Superior temporal gyrus (tissue), 1 donor: ENCODE data around the gene TSSC4.

ENCODE experiments used
- DNase-seq: peaks from one replicate; pipeline ENCODE4 v3.0.0-alpha.2; 2016; ENCODE audit errors: extremely low spot score

The TSSC4 gene

GRCh38 chr11:2369320-2369719, 31.2 kb upstream of the TSSC4 start:
- no peak for DNase-seq

- DNase-seq: no peak
Observed at GRCh38 chr11:2369896-2370295, 30.7 kb upstream of the TSSC4 start.

GRCh38 chr11:2374456-2375201, 25.9 kb upstream of the TSSC4 start:
- DNase-seq: no peak

DNA sequence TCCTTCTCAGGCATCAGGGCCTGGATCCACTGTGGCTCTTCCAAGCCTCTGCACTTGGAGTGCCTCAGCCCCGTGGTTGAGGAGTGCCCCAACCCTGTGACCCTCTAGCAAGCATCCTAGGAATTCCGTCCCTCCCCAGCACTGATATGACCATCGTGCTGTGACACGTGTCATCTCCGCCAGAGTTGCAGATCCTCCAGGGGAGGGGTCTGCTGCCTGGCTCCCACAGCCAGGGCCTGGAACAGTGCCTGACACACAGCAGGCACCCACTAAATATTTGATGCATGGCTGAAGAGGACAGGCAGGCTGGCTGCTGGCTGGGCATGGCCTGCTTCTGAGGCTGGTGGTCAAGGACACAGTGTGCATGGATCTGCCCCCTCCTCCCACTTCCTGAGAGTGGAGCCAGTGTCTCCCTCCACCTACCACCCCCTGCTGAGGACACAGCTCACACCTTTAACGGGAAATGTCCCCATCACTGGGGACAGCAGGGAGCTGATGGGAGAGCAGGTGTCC, 25.2 kb upstream of the TSSC4 start:
- DNase-seq: no peak

DNA sequence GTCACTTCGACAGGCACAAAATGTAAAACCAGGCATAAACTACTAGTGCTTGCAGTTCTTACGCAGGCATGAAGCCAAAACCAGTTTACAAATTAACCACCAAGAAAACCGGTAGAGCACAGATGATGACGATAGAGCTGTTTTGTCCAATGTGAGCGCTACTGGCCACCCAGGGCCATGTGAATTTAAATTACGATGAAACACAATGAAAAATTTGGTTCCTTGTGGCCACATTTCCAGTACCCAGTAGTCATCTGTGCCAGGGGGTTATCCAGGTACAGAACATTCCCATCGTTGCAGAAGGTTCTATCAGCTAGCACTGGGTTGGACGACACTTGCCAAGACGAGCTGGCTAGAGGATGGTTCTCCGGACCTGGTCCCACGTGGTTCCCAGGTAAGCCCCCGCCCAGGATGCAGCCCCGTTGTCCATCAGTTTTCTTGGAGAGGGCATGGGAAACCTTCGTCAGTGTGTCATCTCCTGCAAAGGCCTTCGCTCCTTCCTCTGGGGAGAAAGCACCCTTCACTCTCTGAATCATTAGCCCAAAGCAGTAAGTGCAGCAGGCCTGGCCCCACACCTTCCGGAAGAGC, 24.5 kb upstream of the TSSC4 start:
- DNase-seq: no peak

- peak; percentile 40 for DNase-seq
Observed at GRCh38 chr11:2376751-2377451, 23.6 kb upstream of the TSSC4 start, which contains the start of gene CD81. Gene CD81, plus strand, starts transcription at chr11:2377310. Its CDS starts 240 bp downstream, at chr11:2377550.

DNA sequence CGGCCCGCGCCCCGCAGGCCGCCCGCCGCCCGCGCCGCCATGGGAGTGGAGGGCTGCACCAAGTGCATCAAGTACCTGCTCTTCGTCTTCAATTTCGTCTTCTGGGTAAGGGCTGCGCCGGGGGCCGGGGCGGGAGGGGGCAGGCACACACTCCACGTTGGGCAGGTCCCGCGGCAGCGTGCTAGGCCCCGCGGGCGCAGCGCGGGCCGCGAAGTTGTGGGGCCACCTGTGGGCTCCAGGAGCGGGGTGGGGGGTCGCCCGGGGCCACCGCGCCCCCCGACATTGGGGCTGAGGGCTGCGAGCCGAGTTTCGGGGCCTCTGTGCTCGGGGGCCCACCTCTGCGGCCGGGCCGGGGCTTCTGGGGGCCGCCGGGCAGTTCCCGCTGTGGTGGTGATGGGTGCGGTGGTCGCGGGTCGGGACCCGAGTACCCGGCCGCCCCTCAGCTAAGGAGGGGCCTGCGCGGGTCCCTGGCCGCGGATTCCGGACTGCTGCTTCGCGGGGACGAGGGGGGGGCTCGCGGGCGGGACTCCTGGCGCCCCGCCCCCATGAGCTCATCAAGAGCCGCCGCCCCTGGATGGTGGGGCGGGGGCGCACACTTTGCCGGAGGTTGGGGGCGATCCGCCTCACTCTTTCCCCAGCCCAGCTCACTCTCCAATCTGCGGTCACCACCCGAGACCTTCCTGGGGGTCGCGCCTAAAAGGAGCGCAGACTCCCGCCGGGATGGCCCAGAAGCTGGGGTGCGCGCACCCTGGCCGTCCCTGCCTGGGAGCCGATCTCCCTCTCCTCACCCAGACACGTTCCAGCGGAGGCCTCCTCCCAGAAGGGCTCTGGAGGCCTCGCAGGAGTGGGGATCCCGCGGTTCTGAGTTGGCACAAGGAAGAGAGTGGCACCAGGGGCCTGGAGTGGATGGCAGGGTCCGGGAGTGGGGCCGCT, 22.8 kb upstream of the TSSC4 start:
- peak; percentile 28 for DNase-seq

DNA sequence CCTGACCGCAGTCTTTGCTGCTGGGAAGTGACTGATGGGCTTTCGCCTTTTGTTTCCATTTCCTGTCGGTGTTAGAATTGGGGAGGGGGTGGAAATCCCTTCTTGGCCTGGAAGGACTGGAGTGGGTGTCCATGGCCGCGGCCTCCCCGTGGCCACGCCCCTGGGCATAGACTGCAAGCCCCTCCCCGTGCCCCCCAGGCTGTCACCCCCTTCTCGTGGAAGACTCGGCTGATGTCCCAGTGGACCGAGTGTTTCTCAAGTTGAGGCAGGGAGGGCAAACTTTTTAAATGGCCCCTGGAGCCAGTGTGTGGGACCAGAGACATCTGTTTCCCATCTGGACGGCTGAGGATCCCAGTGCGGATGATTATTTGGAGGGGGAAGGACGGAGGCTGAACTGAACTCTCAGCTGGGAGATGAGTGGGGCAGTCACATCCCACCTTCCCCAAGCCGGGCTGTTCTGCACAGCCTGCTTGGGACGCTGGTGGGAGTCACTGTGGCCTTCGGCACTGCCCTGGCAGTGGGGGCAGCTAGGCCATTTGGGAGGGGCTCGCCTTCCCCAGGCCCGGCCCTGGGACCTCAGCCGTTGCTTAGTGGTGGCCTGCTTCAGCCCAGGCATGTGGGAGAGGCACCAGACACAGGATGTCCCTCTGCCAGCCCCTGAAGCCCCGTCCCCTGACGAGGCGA, 21.9 kb upstream of the TSSC4 start:
- no peak for DNase-seq

DNA sequence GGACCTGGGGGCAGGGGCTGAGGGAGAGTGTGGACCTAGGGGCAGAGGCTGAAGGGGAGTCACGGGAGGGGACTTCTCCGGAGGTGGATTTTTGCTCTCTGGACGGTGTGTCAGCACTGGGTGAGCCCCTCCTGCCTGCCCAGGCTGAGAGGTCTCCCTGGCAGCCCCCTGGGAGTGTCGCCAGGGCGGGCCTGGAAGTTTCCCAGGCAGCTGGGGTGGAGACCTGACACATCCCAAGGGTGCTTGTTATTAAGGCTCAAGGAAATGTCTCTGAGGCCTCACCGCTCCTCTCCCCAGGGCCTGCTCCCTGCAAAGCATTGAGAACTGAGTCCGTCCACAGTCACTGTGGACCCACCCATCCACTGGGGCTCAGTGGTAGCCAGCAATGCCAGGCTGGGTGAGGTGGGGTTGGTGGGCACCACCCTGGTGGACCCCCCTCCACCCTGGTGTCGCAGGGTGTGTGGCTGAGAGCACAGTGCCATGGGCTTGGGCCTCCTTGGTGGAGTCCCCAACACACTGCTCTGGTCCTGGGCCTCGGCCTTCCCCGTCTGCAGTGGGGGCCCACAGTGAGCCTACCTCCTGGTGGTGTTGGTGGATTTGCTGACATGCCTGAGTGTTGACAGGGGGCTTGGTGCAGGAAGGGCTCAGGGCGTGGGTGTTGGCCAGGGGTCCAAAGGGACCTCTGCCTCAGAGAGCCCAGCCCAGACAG, 20.9 kb upstream of the TSSC4 start:
- no peak for DNase-seq

GRCh38 chr11:2380396-2380795, 20.2 kb upstream of the TSSC4 start:
- no peak for DNase-seq

- peak; percentile 26 for DNase-seq
Observed at GRCh38 chr11:2380807-2381350, 19.7 kb upstream of the TSSC4 start.

DNA sequence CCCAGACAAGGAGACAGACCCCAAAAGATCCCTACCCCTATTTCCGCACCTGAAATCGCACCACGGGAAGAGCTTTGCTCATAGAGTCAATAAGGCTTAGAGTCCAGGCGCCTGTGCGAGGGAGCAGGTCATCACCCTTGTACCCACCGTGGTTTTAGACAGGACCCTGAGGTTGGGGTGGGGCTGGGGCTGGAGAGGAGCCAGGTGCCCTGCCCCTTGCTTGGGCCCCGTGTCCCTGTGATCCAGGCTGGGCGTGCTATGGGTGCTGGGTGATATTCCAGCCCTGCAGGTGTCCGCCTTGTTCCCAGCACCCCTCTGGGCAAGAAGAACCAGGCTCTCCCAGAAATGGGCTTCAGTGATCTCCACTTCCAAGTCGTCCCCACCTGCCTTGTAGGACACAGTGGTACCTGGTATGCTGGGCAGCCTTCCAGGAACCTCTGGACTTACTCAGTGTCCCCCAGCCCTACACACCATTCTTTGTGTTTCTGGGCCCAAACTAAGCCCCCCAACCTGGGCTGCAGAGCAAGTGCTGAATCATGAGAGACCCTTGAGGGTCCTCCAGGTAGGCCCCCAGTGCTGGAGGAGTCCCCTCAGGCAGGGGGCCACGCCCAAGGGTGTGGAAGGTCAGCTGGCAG, 18.9 kb upstream of the TSSC4 start:
- DNase-seq: no peak

GRCh38 chr11:2382129-2382517, 18.4 kb upstream of the TSSC4 start:
- DNase-seq: no peak

GRCh38 chr11:2382936-2383851, 17.4 kb upstream of the TSSC4 start:
- DNase-seq: peak; percentile 35

DNA sequence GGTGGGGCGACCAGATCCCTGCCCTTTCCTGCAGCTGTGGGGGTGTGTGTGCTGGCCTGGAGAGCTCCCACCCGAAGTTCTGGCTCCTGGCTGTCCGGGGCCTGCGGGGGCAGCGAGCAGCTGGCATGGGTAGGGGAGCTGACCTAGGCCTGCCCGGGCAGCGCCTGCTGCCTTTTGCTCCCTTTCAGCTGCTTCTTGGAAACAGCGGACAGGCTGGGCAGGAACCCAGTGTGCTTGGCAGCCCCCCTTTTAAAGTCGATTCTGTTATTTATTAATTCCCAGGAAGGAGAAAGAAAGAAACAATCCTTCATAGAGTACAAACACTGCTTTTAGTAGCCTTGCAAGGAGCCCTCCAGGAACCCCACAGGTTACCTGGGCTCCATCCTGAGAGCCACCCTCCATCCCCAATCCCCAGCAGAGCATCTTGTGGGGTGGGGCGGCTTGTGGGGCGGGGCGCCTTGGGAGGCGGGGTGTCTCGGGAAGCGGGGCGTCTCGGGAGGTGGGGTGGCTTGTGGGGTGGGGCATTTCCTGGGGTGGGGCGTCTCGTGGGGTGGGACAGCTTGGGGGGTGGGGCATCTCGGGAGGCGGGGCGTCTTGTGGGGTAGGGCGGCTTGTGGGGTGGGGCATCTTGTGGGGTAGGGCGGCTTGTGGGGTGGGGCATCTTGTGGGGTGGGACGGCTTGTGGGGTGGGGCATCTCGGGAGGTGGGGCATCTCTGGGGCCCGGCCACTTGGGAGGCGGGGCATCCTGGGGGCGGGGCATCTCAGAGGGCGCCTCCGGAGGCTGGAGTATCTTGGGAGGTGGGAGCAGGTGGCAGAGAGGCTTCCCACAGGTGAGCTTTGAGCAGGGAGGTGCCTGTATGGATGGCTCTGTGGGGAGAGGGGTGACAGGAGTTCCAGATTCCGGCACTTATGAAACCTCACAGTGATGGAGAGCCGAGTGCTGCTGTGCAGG, 16.4 kb upstream of the TSSC4 start:
- DNase-seq: peak; percentile 22

- DNase-seq: peak; percentile 16
Observed at GRCh38 chr11:2385156-2386151, 15.1 kb upstream of the TSSC4 start.
